Stimulated activated CD4-positive, alpha-beta T cell treated with anti-CD3 and anti-CD28 coated beads, Interleukin-2, amount 100 ng/mL, for 48 hours (primary cell): ENCODE data around the gene PPARA.

ENCODE experiments used
- DNase-seq, 2 donors: peaks; one replicate each; pipeline ENCODE4 v3.0.0-alpha.2; 2020

PPARA gene

GRCh38 chr22:46220921-46221320, 70.6 kb downstream of the PPARA start:
- peak in 1 of 2 donors; percentile 6 for DNase-seq

GRCh38 chr22:46224044-46224897, 73.9 kb downstream of the PPARA start:
- no peak for DNase-seq

- no peak for DNase-seq
Observed at GRCh38 chr22:46224898-46225290, 74.6 kb downstream of the PPARA start.

- no peak for DNase-seq
Observed at GRCh38 chr22:46225631-46226030, 75.3 kb downstream of the PPARA start.

- DNase-seq = no peak
Observed at GRCh38 chr22:46226577-46226976, 76.3 kb downstream of the PPARA start.

- no peak for DNase-seq
Observed at GRCh38 chr22:46229701-46230100, 79.4 kb downstream of the PPARA start.

GRCh38 chr22:46230262-46230901, 80.1 kb downstream of the PPARA start:
- DNase-seq = no peak

- DNase-seq = no peak
Observed at GRCh38 chr22:46233231-46233630, 82.9 kb downstream of the PPARA start.

GRCh38 chr22:46234969-46235368, 84.6 kb downstream of the PPARA start:
- no peak for DNase-seq

GRCh38 chr22:46237453-46238124, 87.3 kb downstream of the PPARA start:
- DNase-seq = no peak

- no peak for DNase-seq
Observed at GRCh38 chr22:46238541-46238940, 88.2 kb downstream of the PPARA start.

- no peak for DNase-seq
Observed at GRCh38 chr22:46239261-46240048, 89.1 kb downstream of the PPARA start.

- DNase-seq = no peak
Observed at GRCh38 chr22:46240073-46240472, 89.7 kb downstream of the PPARA start.

GRCh38 chr22:46240506-46240905, 90.2 kb downstream of the PPARA start:
- no peak for DNase-seq

GRCh38 chr22:46240907-46241306, 90.6 kb downstream of the PPARA start:
- DNase-seq = no peak

GRCh38 chr22:46241396-46242007, 91.2 kb downstream of the PPARA start:
- no peak for DNase-seq

GRCh38 chr22:46242076-46242475, 91.8 kb downstream of the PPARA start:
- DNase-seq = no peak

GRCh38 chr22:46244771-46245170, 94.4 kb downstream of the PPARA start:
- DNase-seq = no peak

GRCh38 chr22:46245511-46245910, 95.2 kb downstream of the PPARA start:
- no peak for DNase-seq

GRCh38 chr22:46246178-46246577, 95.9 kb downstream of the PPARA start:
- DNase-seq = no peak

GRCh38 chr22:46247443-46247975, 97.2 kb downstream of the PPARA start:
- no peak for DNase-seq
